HepG2 (cell line): ENCODE data around the gene CBY1. TPM values are rescaled to one million over a fixed set of nuclear protein-coding genes. Genes with fewer than 3 reads are reported as not detected.
A peak's percentile ranks its signal among the peaks of the same experiment; 100 is the strongest.

Experiments used
- ATAC-seq: fragments of 200-7000 bp; cut with Tn5 transposase; 3 replicates; pipeline ENCODE4 v1.9.1; 2020; ENCODE audit warnings: mild to moderate bottlenecking, moderate library complexity
- BruUV-seq: library from RNA; stranded (reverse); fragments of 400-500 nt; replicated peaks from 2 replicates; lab custom pipeline; 2021; lab: Mats Ljungman, UMichigan
- CTCF ChIA-PET: fragments of 300-600 bp; formaldehyde crosslinking; extraction: SDS; loops from one replicate; lab custom pipeline; 2021; ENCODE audit warnings: low total read pairs, inconsistent platforms, low intra/inter-chr PET ratio; lab: Yijun Ruan, JAX
- POLR2A ChIA-PET: fragments of 350-600 bp; sonication (Branson Sonifier 250); formaldehyde crosslinking; loops from one replicate; lab custom pipeline; 2020; ENCODE audit warnings: antibody characterized with exemption, inconsistent platforms; lab: Yijun Ruan, JAX
- DNase-seq: peaks from one replicate; pipeline ENCODE4 v3.0.0-alpha.2; 2015; ENCODE audit warnings: low spot score
- FAIRE-seq: peaks from 3 replicates; lab custom pipeline; 2011; peaks lifted over from hg19 to GRCh38; lab: Jason Lieb, UNC
- H2AFZ ChIP-seq: one replicate; pipeline ENCODE4 v1.6.1; 2011; ENCODE audit warnings: low read length, inconsistent platforms
- H3K27ac ChIP-seq: fragments of 300-600 bp; 3 replicates; pipeline ENCODE4 v1.8.0; 2011; ENCODE audit warnings: mixed run types, mild to moderate bottlenecking, mixed read lengths, low read length, inconsistent platforms; ENCODE audit not compliant: insufficient read depth; ENCODE audit errors: extremely low read length
- H3K27me3 ChIP-seq, 2 experiments: fragments of 200-600 bp in 1 of 2; 2 replicates in 1 of 2; 3 replicates in 1 of 2; pipeline versions ENCODE4 v1.6.0 to v1.8.0; 2011; ENCODE audit warnings: low read length in 2 of 2, mild to moderate bottlenecking in 2 of 2, moderate library complexity in 2 of 2, inconsistent platforms in 1 of 2; ENCODE audit not compliant: insufficient read depth in 2 of 2, control insufficient read depth in 1 of 2
- H3K36me3 ChIP-seq, 2 experiments: fragments of 200-600 bp in 1 of 2; replicated peaks in 1 of 2; 2 replicates in 1 of 2; 3 replicates in 1 of 2; pipeline versions ENCODE4 v1.5.1 to v1.8.0; 2011; ENCODE audit warnings: low read length in 2 of 2, inconsistent platforms in 1 of 2; ENCODE audit not compliant: insufficient read depth in 2 of 2, control insufficient read depth in 1 of 2
- H3K4me1 ChIP-seq: 2 replicates; pipeline ENCODE4 v1.5.1; 2012; ENCODE audit warnings: low read length, inconsistent platforms; ENCODE audit not compliant: insufficient read depth
- H3K4me2 ChIP-seq: 2 replicates; pipeline ENCODE4 v1.6.0; 2011; ENCODE audit warnings: low read depth, low read length, inconsistent platforms
- H3K4me3 ChIP-seq, 3 experiments: fragments of 200-600 bp in 1 of 3; sonication (generic), shearing (Covaris generic) in 1 of 3; replicated peaks in 1 of 3; 2 replicates each; pipeline ENCODE4 v1.5.1; 2011 to 2016; ENCODE audit warnings: low read length in 3 of 3, inconsistent platforms in 2 of 3, low read depth in 2 of 3, mild to moderate bottlenecking in 2 of 3, control low read depth in 1 of 3, mixed read lengths in 1 of 3; ENCODE audit not compliant: insufficient read depth in 1 of 3
- H3K79me2 ChIP-seq: one replicate; pipeline ENCODE4 v1.6.1; 2011; ENCODE audit warnings: low read length, inconsistent platforms; ENCODE audit not compliant: insufficient read depth
- H3K9ac ChIP-seq: 2 replicates; pipeline ENCODE4 v1.6.0; 2011; ENCODE audit warnings: mild to moderate bottlenecking, low read depth, low read length, inconsistent platforms; ENCODE audit not compliant: insufficient read depth
- H3K9me3 ChIP-seq: 2 replicates; pipeline ENCODE4 v1.5.1; 2012; ENCODE audit warnings: mild to moderate bottlenecking, low read length
- H4K20me1 ChIP-seq: 2 replicates; pipeline ENCODE4 v1.6.0; 2011; ENCODE audit warnings: inconsistent platforms, mild to moderate bottlenecking, low read length, moderate library complexity; ENCODE audit not compliant: insufficient read depth
- CSRNP2 ChIP-seq: sonication (generic); formaldehyde crosslinking; conservative IDR thresholded peaks from 2 replicates; pipeline ENCODE4 v1.8.0; 2022; ENCODE audit warnings: low read depth, missing genetic modification reagents
- POLR2A ChIP-seq, 2 experiments: IDR thresholded peaks; 2 replicates each; pipeline ENCODE4 v1.6.1; 2011; ENCODE audit warnings: low read depth in 2 of 2, low read length in 2 of 2, mild to moderate bottlenecking in 1 of 2, moderate library complexity in 1 of 2; ENCODE audit not compliant: insufficient read depth in 1 of 2
- POLR2G ChIP-seq: fragments of 200-400 bp; formaldehyde crosslinking; IDR thresholded peaks from 2 replicates; pipeline ENCODE4 v1.6.1; 2018; ENCODE audit warnings: mild to moderate bottlenecking, low read depth, low read length, moderate library complexity
- SP140L ChIP-seq: sonication (generic); formaldehyde crosslinking; IDR thresholded peaks from 2 replicates; pipeline ENCODE4 v1.4.0; 2020; ENCODE audit warnings: missing genetic modification reagents, borderline replicate concordance
- ZNF12 ChIP-seq: sonication (generic); formaldehyde crosslinking; IDR thresholded peaks from 2 replicates; pipeline ENCODE4 v1.5.0; 2020; ENCODE audit warnings: missing genetic modification reagents
- ZNF142 ChIP-seq: sonication (generic); formaldehyde crosslinking; IDR thresholded peaks from 2 replicates; pipeline ENCODE4 v1.4.0; 2020; ENCODE audit warnings: missing genetic modification reagents
- ZNF691 ChIP-seq: sonication (generic); formaldehyde crosslinking; IDR thresholded peaks from 2 replicates; pipeline ENCODE4 v1.4.0; 2020; ENCODE audit warnings: missing genetic modification reagents, low read depth, mild to moderate bottlenecking, borderline replicate concordance
- WGBS: methylation state at CpG from one replicate; pipeline ENCODE4 v1.1.6; 2017; ENCODE audit warnings: low lambda C conversion rate; 5-methylcytosine and 5-hydroxymethylcytosine counted together
- in situ Hi-C: cut with HindIII; loops from 2 replicates; pipeline ENCODE4 v1.10.0; 2017; ENCODE audit warnings: low pct_unique_long_range_greater_than_20kb; ENCODE audit not compliant: extremely low pct_ligation_motif_present
- intact Hi-C: fragments of 100-400 bp; cut with micrococcal nuclease; formaldehyde crosslinking; loops from one replicate; pipeline ENCODE4 v1.10.0; 2022; ENCODE audit not compliant: unreplicated experiment
- polyA plus RNA-seq, 8 experiments: library from polyadenylated mRNA; depleted of rRNA in 3 of 8; stranded (reverse) in 7 of 8; unstranded in 1 of 8; fragments of >200 nt; fragmentation: Illumina TruSeq in 4 of 8; extraction: Trizol in 4 of 8; gene quantifications; 2 replicates each; pipeline versions ENCODE4 v1.2.1 to v1.2.3, GENCODE V29; 2011 to 2016; ENCODE audit warnings: low read depth in 4 of 8, missing spikeins in 1 of 8, mixed read lengths in 1 of 8; ENCODE audit not compliant: insufficient read depth in 1 of 8
- total RNA-seq, 5 experiments: library from RNA; depleted of rRNA; stranded (reverse); fragments of >200 nt; fragmentation: Illumina TruSeq; extraction: Trizol; gene quantifications; 2 replicates each; pipeline ENCODE4 v1.2.3, GENCODE V29; 2016; ENCODE audit warnings: low read depth in 1 of 5
- TF ChIP-seq, protein P1 (sequence below): sonication (generic); formaldehyde crosslinking; IDR thresholded peaks from 2 replicates; pipeline ENCODE4 v1.4.0; 2020; ENCODE audit warnings: missing genetic modification reagents
- TF ChIP-seq, protein P2 (sequence below): sonication (generic); formaldehyde crosslinking; IDR thresholded peaks from 2 replicates; pipeline ENCODE4 v1.8.1; 2022; ENCODE audit warnings: mild to moderate bottlenecking, missing genetic modification reagents

The CBY1 gene
- total and polyA plus RNA-seq, 2 of the 13 experiments (the other 11 are each of a cell fraction or from before 2014, with no cell fraction given): 19.7 to 20.3 TPM

DNA sequence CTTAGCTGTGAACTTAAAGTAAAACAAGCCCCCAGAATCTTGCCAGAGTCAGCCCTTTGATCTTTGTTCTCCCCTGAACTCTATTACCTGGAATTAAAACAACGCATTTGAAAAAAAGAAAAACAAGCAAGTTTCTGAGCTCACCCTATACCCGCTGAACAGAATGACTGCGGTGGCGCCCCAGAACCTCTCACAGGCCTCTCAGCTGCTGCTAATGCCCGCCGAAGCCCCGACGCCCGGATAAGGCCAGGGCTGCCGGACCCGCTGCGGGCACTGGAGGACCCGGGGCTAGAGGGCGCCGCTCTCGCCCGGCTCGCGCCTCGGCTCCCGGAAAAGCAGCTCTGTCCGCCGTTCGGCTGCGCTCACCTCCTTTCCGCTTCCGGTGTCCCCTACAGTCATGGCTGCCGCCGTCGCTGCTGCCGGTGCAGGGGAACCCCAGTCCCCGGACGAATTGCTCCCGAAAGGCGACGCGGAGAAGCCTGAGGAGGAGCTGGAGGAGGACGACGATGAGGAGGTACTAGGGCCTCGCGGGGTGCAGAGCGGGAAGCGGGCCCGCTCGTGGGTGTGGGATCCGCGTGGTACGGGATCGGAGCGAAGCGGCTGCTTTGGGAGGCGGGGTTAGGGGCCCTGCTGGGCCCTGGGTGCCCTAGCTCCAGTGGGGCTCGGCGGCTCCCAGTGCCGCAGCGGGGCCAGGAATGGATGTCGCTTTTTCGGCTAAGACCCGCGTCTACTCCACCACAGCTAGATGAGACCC, 25.3 kb downstream of the CBY1 start, which contains the start of gene TOMM22 (continued):
- TF ChIP-seq CSRNP2 (CRISPR knock-in tag): no peak
- TF ChIP-seq, protein P1, sequence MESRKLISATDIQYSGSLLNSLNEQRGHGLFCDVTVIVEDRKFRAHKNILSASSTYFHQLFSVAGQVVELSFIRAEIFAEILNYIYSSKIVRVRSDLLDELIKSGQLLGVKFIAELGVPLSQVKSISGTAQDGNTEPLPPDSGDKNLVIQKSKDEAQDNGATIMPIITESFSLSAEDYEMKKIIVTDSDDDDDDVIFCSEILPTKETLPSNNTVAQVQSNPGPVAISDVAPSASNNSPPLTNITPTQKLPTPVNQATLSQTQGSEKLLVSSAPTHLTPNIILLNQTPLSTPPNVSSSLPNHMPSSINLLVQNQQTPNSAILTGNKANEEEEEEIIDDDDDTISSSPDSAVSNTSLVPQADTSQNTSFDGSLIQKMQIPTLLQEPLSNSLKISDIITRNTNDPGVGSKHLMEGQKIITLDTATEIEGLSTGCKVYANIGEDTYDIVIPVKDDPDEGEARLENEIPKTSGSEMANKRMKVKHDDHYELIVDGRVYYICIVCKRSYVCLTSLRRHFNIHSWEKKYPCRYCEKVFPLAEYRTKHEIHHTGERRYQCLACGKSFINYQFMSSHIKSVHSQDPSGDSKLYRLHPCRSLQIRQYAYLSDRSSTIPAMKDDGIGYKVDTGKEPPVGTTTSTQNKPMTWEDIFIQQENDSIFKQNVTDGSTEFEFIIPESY (CRISPR knock-in tag): peak; percentile 63; the same call in 1 of the 2 replicates
- TF ChIP-seq, all 625 proteins: peak for 415

GRCh38 chr22:38684895-38685294, 28.5 kb downstream of the CBY1 start:
- Histone ChIP-seq H3K9me3 (no peaks in the 10 kb centered on the region), H3K4me2 (no peak overlapping the region), H3K4me1 (peaks cover 22% of the 10 kb centered on the region), H3K27me3 (no peaks in the 10 kb centered on the region), H3K4me3 (no peak overlapping the region), H4K20me1 (no peaks in the 10 kb centered on the region), H3K79me2 (peaks cover 11% of the 10 kb centered on the region), H3K27ac (no peak overlapping the region), H3K9ac (no peak overlapping the region), H3K36me3 (peaks cover 26 to 55% of the 10 kb centered on the region in 2 experiments), H2AFZ (no peak overlapping the region)
- intact Hi-C loops (no loop called here), in situ Hi-C loops (no loop called here)
- DNase-seq: no peak
- BruUV-seq: no TSS peak
- ATAC-seq: no peak
- no peak for FAIRE-seq
- ChIA-PET POLR2A (interaction anchor here (4.7 kb wide), 1 partner anchor 11 kb away, joined by 102 read pairs; the partner anchor contains the start of gene JOSD1), CTCF (no interaction called here)
- WGBS: 96% methylated on average over 9 of the region's 9 CpGs
- TF ChIP-seq SP140L (CRISPR knock-in tag): no peak
- TF ChIP-seq POLR2G: peak; percentile 47
- TF ChIP-seq POLR2A (IDR thresholded peaks at IDR 0.05; ENCODE audit: insufficient read depth in 1 of 2, low read depth in 2 of 2, low read length in 2 of 2): 0 out of 4 replicates have a peak, but pooled peaks of 1 of the 2 experiments have one; percentile 27
- no peak for TF ChIP-seq ZNF142 (CRISPR knock-in tag)
- TF ChIP-seq, protein P2, sequence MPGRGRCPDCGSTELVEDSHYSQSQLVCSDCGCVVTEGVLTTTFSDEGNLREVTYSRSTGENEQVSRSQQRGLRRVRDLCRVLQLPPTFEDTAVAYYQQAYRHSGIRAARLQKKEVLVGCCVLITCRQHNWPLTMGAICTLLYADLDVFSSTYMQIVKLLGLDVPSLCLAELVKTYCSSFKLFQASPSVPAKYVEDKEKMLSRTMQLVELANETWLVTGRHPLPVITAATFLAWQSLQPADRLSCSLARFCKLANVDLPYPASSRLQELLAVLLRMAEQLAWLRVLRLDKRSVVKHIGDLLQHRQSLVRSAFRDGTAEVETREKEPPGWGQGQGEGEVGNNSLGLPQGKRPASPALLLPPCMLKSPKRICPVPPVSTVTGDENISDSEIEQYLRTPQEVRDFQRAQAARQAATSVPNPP: no peak
- no peak for TF ChIP-seq ZNF691
- TF ChIP-seq ZNF12 (CRISPR knock-in tag): no peak
